IMR-90 (cell line): ENCODE results near the gene SOX5. TPM values are rescaled to one million over a fixed set of nuclear protein-coding genes. Genes with fewer than 3 reads are reported as not detected.

Experiments used
- ATAC-seq: fragments of 200-7000 bp; cut with Tn5 transposase; 2 replicates; pipeline ENCODE4 v1.9.1; 2020; ENCODE audit warnings: low read depth, mild to moderate bottlenecking, moderate library complexity
- BruUV-seq: library from RNA; stranded (reverse); fragments of 400-500 nt; replicated peaks from 2 replicates; lab custom pipeline; 2021; lab: Mats Ljungman, UMichigan
- CTCF ChIA-PET: fragments of 300-600 bp; formaldehyde crosslinking; extraction: SDS; loops from one replicate; lab custom pipeline; 2021; ENCODE audit warnings: antibody characterized with exemption; lab: Yijun Ruan, JAX
- POLR2A ChIA-PET: fragments of 300-600 bp; sonication (Branson Sonifier 250); formaldehyde crosslinking; loops from one replicate; lab custom pipeline; 2022; ENCODE audit warnings: antibody characterized with exemption; ENCODE audit not compliant: unreplicated experiment; lab: Charles Lee
- DNase-seq: peaks from one replicate; pipeline ENCODE4 v3.0.0; 2013
- H2AFZ ChIP-seq: replicated peaks from 2 replicates; pipeline ENCODE3; 2013; ENCODE audit warnings: low read length, mild to moderate bottlenecking; ENCODE audit not compliant: poor library complexity
- H2AK5ac ChIP-seq: 2 replicates; pipeline ENCODE4 v1.6.1; 2013; ENCODE audit warnings: low read depth, low read length, inconsistent platforms
- H2AK9ac ChIP-seq: replicated peaks from 2 replicates; pipeline ENCODE3; 2013; ENCODE audit warnings: mild to moderate bottlenecking, low read depth, low read length, moderate library complexity; ENCODE audit not compliant: poor library complexity
- H2BK120ac ChIP-seq: 2 replicates; pipeline ENCODE4 v1.6.1; 2013; ENCODE audit warnings: low read depth, low read length, inconsistent platforms
- H2BK15ac ChIP-seq: 3 replicates; pipeline ENCODE4 v1.6.1; 2013; ENCODE audit warnings: low read depth, low read length, inconsistent platforms
- H2BK20ac ChIP-seq: 2 replicates; pipeline ENCODE4 v1.6.1; 2013; ENCODE audit warnings: low read depth, mild to moderate bottlenecking, inconsistent platforms, low read length, moderate library complexity
- H2BK5ac ChIP-seq: 2 replicates; pipeline ENCODE4 v1.6.1; 2013; ENCODE audit warnings: mild to moderate bottlenecking, low read depth, low read length, inconsistent platforms; ENCODE audit not compliant: poor library complexity, severe bottlenecking
- H3K14ac ChIP-seq: replicated peaks from 2 replicates; pipeline ENCODE4 v1.6.1; 2013; ENCODE audit warnings: low read depth, low read length, inconsistent platforms
- H3K18ac ChIP-seq: 2 replicates; pipeline ENCODE4 v1.6.1; 2013; ENCODE audit warnings: low read depth, low read length, control low read depth
- H3K23ac ChIP-seq: 2 replicates; pipeline ENCODE4 v1.6.1; 2013; ENCODE audit warnings: low read depth, low read length, inconsistent platforms
- H3K27ac ChIP-seq: 2 replicates; pipeline ENCODE4 v1.5.1; 2013; ENCODE audit warnings: mild to moderate bottlenecking, control low read depth, low read length; ENCODE audit not compliant: insufficient read depth
- H3K27me3 ChIP-seq: 2 replicates; pipeline ENCODE4 v1.6.1; 2013; ENCODE audit warnings: low read length; ENCODE audit not compliant: control insufficient read depth, insufficient read depth
- H3K36me3 ChIP-seq: 2 replicates; pipeline ENCODE4 v1.6.1; 2013; ENCODE audit warnings: low read length, mixed read lengths; ENCODE audit not compliant: control insufficient read depth, insufficient read depth
- H3K4ac ChIP-seq: 2 replicates; pipeline ENCODE4 v1.6.1; 2013; ENCODE audit warnings: low read depth, low read length, inconsistent platforms
- H3K4me1 ChIP-seq: 2 replicates; pipeline ENCODE4 v1.6.1; 2013; ENCODE audit warnings: low read length, mixed read lengths; ENCODE audit not compliant: control insufficient read depth, insufficient read depth
- H3K4me2 ChIP-seq: 2 replicates; pipeline ENCODE4 v1.6.1; 2013; ENCODE audit warnings: low read depth, mild to moderate bottlenecking, control low read depth, low read length, moderate library complexity
- H3K4me3 ChIP-seq: 2 replicates; pipeline ENCODE4 v1.5.1; 2013; ENCODE audit warnings: low read depth, mild to moderate bottlenecking, control low read depth, low read length, moderate library complexity; ENCODE audit not compliant: insufficient read depth
- H3K56ac ChIP-seq: 2 replicates; pipeline ENCODE4 v1.6.1; 2013; ENCODE audit warnings: low read length, inconsistent platforms; ENCODE audit not compliant: insufficient read depth; ENCODE audit errors: extremely low read depth
- H3K79me1 ChIP-seq, 2 experiments: 2 replicates each; pipeline ENCODE4 v1.6.1; 2013; ENCODE audit warnings: low read length in 2 of 2, inconsistent platforms in 1 of 2, low read depth in 1 of 2
- H3K9ac ChIP-seq: 2 replicates; pipeline ENCODE4 v1.6.1; 2013; ENCODE audit warnings: low read depth, low read length, control low read depth
- H3K9me1 ChIP-seq: 2 replicates; pipeline ENCODE4 v1.6.1; 2013; ENCODE audit warnings: low read length, inconsistent platforms; ENCODE audit not compliant: insufficient read depth
- H3K9me3 ChIP-seq: 2 replicates; pipeline ENCODE4 v1.6.1; 2013; ENCODE audit warnings: low read length; ENCODE audit not compliant: control insufficient read depth, insufficient read depth
- H4K20me1 ChIP-seq: 2 replicates; pipeline ENCODE4 v1.6.1; 2013; ENCODE audit warnings: low read length, inconsistent platforms; ENCODE audit not compliant: insufficient read depth
- H4K5ac ChIP-seq: 2 replicates; pipeline ENCODE4 v1.6.1; 2013; ENCODE audit warnings: mild to moderate bottlenecking, low read depth, low read length, control low read depth
- H4K8ac ChIP-seq, 2 experiments: 2 replicates each; pipeline ENCODE4 v1.6.1; 2013; ENCODE audit warnings: low read depth in 2 of 2, low read length in 2 of 2, control low read depth in 1 of 2, inconsistent platforms in 1 of 2
- H4K91ac ChIP-seq: 2 replicates; pipeline ENCODE4 v1.6.1; 2013; ENCODE audit warnings: low read depth, low read length, inconsistent platforms; ENCODE audit not compliant: insufficient read depth
- BHLHE40 ChIP-seq: fragments of 150-350 bp; IDR thresholded peaks from 2 replicates; pipeline ENCODE4 v1.6.1; 2016; ENCODE audit warnings: mild to moderate bottlenecking, low read depth, low read length
- CEBPB ChIP-seq: IDR thresholded peaks from 2 replicates; pipeline ENCODE4 v1.6.1; 2012; ENCODE audit warnings: low read depth, low read length, improper control_type of control experiment
- CHD1 ChIP-seq: IDR thresholded peaks from 2 replicates; pipeline ENCODE4 v1.6.1; 2012; ENCODE audit warnings: low read depth, low read length, improper control_type of control experiment
- MAFK ChIP-seq: IDR thresholded peaks from 2 replicates; pipeline ENCODE4 v1.6.1; 2012; ENCODE audit warnings: low read depth, low read length, improper control_type of control experiment
- MAZ ChIP-seq: IDR thresholded peaks from 2 replicates; pipeline ENCODE4 v1.6.1; 2012; ENCODE audit warnings: low read depth, mild to moderate bottlenecking, low read length, improper control_type of control experiment, moderate library complexity, borderline replicate concordance
- MXI1 ChIP-seq: IDR thresholded peaks from 2 replicates; pipeline ENCODE4 v1.6.1; 2012; ENCODE audit warnings: low read depth, mild to moderate bottlenecking, low read length, moderate library complexity, borderline replicate concordance
- NFE2L2 ChIP-seq: fragments of 150-350 bp; IDR thresholded peaks from 2 replicates; pipeline ENCODE4 v1.6.1; 2016; ENCODE audit warnings: low read depth, mild to moderate bottlenecking, low read length
- POLR2A ChIP-seq: IDR thresholded peaks from 2 replicates; pipeline ENCODE4 v1.6.1; 2012; ENCODE audit warnings: mild to moderate bottlenecking, low read depth, low read length
- RAD21 ChIP-seq: IDR thresholded peaks from 2 replicates; pipeline ENCODE4 v1.6.1; 2012; ENCODE audit warnings: low read length, improper control_type of control experiment
- RCOR1 ChIP-seq: IDR thresholded peaks from 2 replicates; pipeline ENCODE4 v1.6.1; 2012; ENCODE audit warnings: mild to moderate bottlenecking, low read length, improper control_type of control experiment; ENCODE audit not compliant: insufficient replicate concordance
- RFX5 ChIP-seq: IDR thresholded peaks from 2 replicates; pipeline ENCODE4 v1.8.0; 2012; ENCODE audit warnings: low read depth, mild to moderate bottlenecking, low read length, moderate library complexity
- SMC3 ChIP-seq: fragments of 150-350 bp; IDR thresholded peaks from 2 replicates; pipeline ENCODE4 v1.6.1; 2016; ENCODE audit warnings: low read depth, mild to moderate bottlenecking, antibody characterized with exemption, low read length, moderate library complexity
- WGBS, 2 experiments: methylation state at CpG; one replicate each; pipeline versions ENCODE4 v1.1.5 to v1.1.7; 2013; ENCODE audit warnings: missing lambda C conversion rate in 2 of 2; ENCODE audit not compliant: insufficient read length in 1 of 2; ENCODE audit errors: extremely low coverage in 2 of 2; 5-methylcytosine and 5-hydroxymethylcytosine counted together
- dilution Hi-C: fragments of 300-500 bp; cut with HindIII; formaldehyde crosslinking; loops from one replicate; pipeline ENCODE4 v1.14.3; 2018; ENCODE audit warnings: low sequenced_read_pairs; ENCODE audit not compliant: unreplicated experiment
- in situ Hi-C: fragments of 300-500 bp; cut with MboI; formaldehyde crosslinking; loops from 3 replicates; pipeline ENCODE4 v1.14.3; 2019; ENCODE audit warnings: low sequenced_read_pairs, inconsistent platforms, mixed read lengths
- intact Hi-C: fragments of 100-400 bp; cut with micrococcal nuclease; formaldehyde crosslinking; loops from 2 replicates; pipeline ENCODE4 v1.10.0; 2022
- polyA plus RNA-seq, 3 experiments: library from polyadenylated mRNA; depleted of rRNA; stranded (reverse); fragments of >200 nt; gene quantifications; 2 replicates each; pipeline ENCODE4 v1.2.3, GENCODE V29; 2012; ENCODE audit warnings: low replicate concordance in 1 of 3
- total RNA-seq: library from RNA; depleted of rRNA; stranded (reverse); fragments of >200 nt; gene quantifications from 2 replicates; pipeline ENCODE4 v1.2.3, GENCODE V29; 2012
- TF ChIP-seq, protein P1 (sequence below): conservative IDR thresholded peaks from 2 replicates; pipeline ENCODE4 v1.5.1; 2012; ENCODE audit warnings: mild to moderate bottlenecking, low read depth, low read length, improper control_type of control experiment
- TF ChIP-seq, protein P2 (sequence below): fragments of 150-350 bp; IDR thresholded peaks from 2 replicates; pipeline ENCODE4 v1.6.1; 2017; ENCODE audit warnings: mild to moderate bottlenecking, antibody characterized with exemption, low read length, low read depth
- TF ChIP-seq, protein P3 (sequence below): fragments of 150-350 bp; IDR thresholded peaks from 2 replicates; pipeline ENCODE4 v1.6.1; 2016; ENCODE audit warnings: low read depth, mild to moderate bottlenecking, low read length, moderate library complexity, borderline replicate concordance

Gene SOX5
- total and polyA plus RNA-seq, 2 of the 4 experiments (the other 2 are of a cell fraction) = 1.1 to 13.1 TPM

DNA sequence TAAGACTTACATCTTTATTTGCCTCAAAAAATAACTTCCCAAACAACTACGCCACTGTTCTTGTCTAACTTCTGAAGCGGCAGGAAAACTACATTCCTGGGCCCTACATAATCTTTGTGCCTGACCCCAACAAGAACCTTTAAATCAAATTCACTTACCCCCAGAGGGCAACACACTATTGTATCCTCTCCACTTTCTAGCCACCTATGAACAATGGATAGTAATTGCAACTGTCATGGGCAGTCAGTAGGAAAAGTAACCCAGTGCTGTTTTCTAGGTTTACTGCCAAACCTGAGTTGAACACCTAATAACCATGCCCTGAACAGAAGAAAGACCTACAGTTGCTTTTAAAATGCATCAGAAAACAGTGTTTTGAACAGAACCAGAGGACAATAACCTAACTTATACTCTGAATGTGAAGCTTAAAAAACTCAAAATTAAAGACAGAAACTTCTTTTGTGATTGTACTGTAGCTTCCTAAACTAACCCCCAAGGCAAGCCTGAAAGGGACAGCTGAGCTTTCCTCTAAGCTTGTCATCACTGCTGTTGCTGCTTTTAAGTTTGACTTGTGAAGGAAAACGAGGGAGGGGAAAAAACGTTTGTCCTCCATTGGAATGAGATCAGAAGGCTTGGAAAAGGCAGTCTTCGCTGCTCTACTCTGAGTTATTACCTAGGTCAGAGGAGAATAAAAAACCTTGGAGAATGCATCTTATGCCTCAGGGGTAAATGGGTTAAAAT is 195.7 kb downstream of the SOX5 start:
- no peak overlapping the region for H4K91ac ChIP-seq
- intact Hi-C loops (no loop called here), in situ Hi-C loops (no loop called here), dilution Hi-C loops (no loop called here)
- H3K4me2 ChIP-seq = no peak overlapping the region
- H4K20me1 ChIP-seq = no peaks in the 10 kb centered on the region
- no peaks in the 10 kb centered on the region for H3K27me3 ChIP-seq
- ChIA-PET POLR2A (no interaction called here), CTCF (no interaction called here)
- DNase-seq (no peak), ATAC-seq (no peak)
- H3K4ac ChIP-seq = no peak overlapping the region
- H3K4me1 ChIP-seq = peaks cover 4% of the 10 kb centered on the region; the same call in 1 of the 2 replicates
- no peak overlapping the region for H2AK5ac ChIP-seq
- H2AFZ ChIP-seq = no peak overlapping the region
- H3K9me1 ChIP-seq = no peaks in the 10 kb centered on the region
- H3K23ac ChIP-seq = no peak overlapping the region
- no peak overlapping the region for H3K14ac ChIP-seq
- no peak overlapping the region for H2BK15ac ChIP-seq
- H2AK9ac ChIP-seq = no peak overlapping the region
- H2BK20ac ChIP-seq = no peak overlapping the region
- no peaks in the 10 kb centered on the region for H3K36me3 ChIP-seq
- no peaks in the 10 kb centered on the region for H3K79me1 ChIP-seq
- no peak overlapping the region for H3K18ac ChIP-seq
- no peak overlapping the region for H3K9ac ChIP-seq
- BruUV-seq = no TSS peak
- H3K27ac ChIP-seq = no peak overlapping the region
- no peak overlapping the region for H3K4me3 ChIP-seq
- no peak overlapping the region for H4K8ac ChIP-seq
- TF ChIP-seq SMC3 (no peak), POLR2A (no peak), RAD21 (no peak), NFE2L2 (no peak), BHLHE40 (no peak), CHD1 (no peak), MAFK (no peak), RCOR1 (no peak), CEBPB (no peak), MXI1 (no peak), MAZ (no peak), RFX5 (no peak)
- TF ChIP-seq, protein P1, sequence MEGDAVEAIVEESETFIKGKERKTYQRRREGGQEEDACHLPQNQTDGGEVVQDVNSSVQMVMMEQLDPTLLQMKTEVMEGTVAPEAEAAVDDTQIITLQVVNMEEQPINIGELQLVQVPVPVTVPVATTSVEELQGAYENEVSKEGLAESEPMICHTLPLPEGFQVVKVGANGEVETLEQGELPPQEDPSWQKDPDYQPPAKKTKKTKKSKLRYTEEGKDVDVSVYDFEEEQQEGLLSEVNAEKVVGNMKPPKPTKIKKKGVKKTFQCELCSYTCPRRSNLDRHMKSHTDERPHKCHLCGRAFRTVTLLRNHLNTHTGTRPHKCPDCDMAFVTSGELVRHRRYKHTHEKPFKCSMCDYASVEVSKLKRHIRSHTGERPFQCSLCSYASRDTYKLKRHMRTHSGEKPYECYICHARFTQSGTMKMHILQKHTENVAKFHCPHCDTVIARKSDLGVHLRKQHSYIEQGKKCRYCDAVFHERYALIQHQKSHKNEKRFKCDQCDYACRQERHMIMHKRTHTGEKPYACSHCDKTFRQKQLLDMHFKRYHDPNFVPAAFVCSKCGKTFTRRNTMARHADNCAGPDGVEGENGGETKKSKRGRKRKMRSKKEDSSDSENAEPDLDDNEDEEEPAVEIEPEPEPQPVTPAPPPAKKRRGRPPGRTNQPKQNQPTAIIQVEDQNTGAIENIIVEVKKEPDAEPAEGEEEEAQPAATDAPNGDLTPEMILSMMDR = no peak
- TF ChIP-seq, protein P2, sequence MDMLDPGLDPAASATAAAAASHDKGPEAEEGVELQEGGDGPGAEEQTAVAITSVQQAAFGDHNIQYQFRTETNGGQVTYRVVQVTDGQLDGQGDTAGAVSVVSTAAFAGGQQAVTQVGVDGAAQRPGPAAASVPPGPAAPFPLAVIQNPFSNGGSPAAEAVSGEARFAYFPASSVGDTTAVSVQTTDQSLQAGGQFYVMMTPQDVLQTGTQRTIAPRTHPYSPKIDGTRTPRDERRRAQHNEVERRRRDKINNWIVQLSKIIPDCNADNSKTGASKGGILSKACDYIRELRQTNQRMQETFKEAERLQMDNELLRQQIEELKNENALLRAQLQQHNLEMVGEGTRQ = no peak
- TF ChIP-seq, protein P3, sequence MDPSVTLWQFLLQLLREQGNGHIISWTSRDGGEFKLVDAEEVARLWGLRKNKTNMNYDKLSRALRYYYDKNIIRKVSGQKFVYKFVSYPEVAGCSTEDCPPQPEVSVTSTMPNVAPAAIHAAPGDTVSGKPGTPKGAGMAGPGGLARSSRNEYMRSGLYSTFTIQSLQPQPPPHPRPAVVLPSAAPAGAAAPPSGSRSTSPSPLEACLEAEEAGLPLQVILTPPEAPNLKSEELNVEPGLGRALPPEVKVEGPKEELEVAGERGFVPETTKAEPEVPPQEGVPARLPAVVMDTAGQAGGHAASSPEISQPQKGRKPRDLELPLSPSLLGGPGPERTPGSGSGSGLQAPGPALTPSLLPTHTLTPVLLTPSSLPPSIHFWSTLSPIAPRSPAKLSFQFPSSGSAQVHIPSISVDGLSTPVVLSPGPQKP = no peak
- 100% methylated on average over 2 of the region's 5 CpGs; no CpG with 5 or more reads in 1 of the 2 experiments for WGBS, 2 experiments
- H2BK120ac ChIP-seq = no peak overlapping the region
- no peak overlapping the region for H4K5ac ChIP-seq
- no peak overlapping the region for H2BK5ac ChIP-seq
- no peaks in the 10 kb centered on the region for H3K9me3 ChIP-seq
- no peak overlapping the region for H3K56ac ChIP-seq
